ENCODE results near the gene ALDH1A2. TPM values are rescaled to one million over a fixed set of nuclear protein-coding genes. Genes with fewer than 3 reads are reported as not detected.

The ALDH1A2 gene
- total and polyA plus RNA-seq, 4 donors = 3.6 to 28.4 (median 9.5) TPM

GRCh38 chr15:57932348-57932747, 133.2 kb downstream of the ALDH1A2 start:
- TF ChIP-seq CTCF (IDR thresholded peaks at IDR 0.05; ENCODE audit: control extremely low read depth, extremely low read depth) = no peak
- H3K9ac ChIP-seq (ENCODE audit: insufficient read depth in 1 of 2, low read length in 2 of 2) = no peak overlapping the region
- H3K27ac ChIP-seq (ENCODE audit: low read depth in 1 of 2, low read length in 1 of 2) = no peak overlapping the region
- DNase-seq (no peak), ATAC-seq (ENCODE audit: insufficient read depth, low FRiP score) (no peak)
- 74 to 81% methylated on average over 2 of the region's 2 CpGs for WGBS, 2 donors
- H3K4me1 ChIP-seq (ENCODE audit: control insufficient read depth in 5 of 5, insufficient read depth in 5 of 5, low read length in 5 of 5) = no peaks in the 10 kb centered on the region
- H3K27me3 ChIP-seq (ENCODE audit: control insufficient read depth in 3 of 3, insufficient read depth in 3 of 3, low read length in 2 of 3) = no peaks in the 10 kb centered on the region
- no peaks in the 10 kb centered on the region for H3K36me3 ChIP-seq (ENCODE audit: control insufficient read depth in 4 of 4, insufficient read depth in 4 of 4, low read length in 4 of 4)
- no peak overlapping the region for H3K4me3 ChIP-seq
- H3K9me3 ChIP-seq (ENCODE audit: control insufficient read depth in 4 of 4, insufficient read depth in 3 of 4, low read length in 3 of 4) = no peaks in the 10 kb centered on the region

- Histone ChIP-seq H3K27ac (ENCODE audit: low read depth in 1 of 2, low read length in 1 of 2) (no peak overlapping the region), H3K36me3 (ENCODE audit: control insufficient read depth in 4 of 4, insufficient read depth in 4 of 4, low read length in 4 of 4) (no peaks in the 10 kb centered on the region), H3K27me3 (ENCODE audit: control insufficient read depth in 3 of 3, insufficient read depth in 3 of 3, low read length in 2 of 3) (no peaks in the 10 kb centered on the region), H3K4me1 (ENCODE audit: control insufficient read depth in 5 of 5, insufficient read depth in 5 of 5, low read length in 5 of 5) (no peaks in the 10 kb centered on the region), H3K9me3 (ENCODE audit: control insufficient read depth in 4 of 4, insufficient read depth in 3 of 4, low read length in 3 of 4) (no peaks in the 10 kb centered on the region), H3K9ac (ENCODE audit: insufficient read depth in 1 of 2, low read length in 2 of 2) (no peak overlapping the region), H3K4me3 (no peak overlapping the region)
- 67 to 75% methylated on average over 1 of the region's 1 CpG for WGBS, 2 donors
- ATAC-seq (ENCODE audit: insufficient read depth, low FRiP score) (no peak), DNase-seq (no peak)
- no peak for TF ChIP-seq CTCF (IDR thresholded peaks at IDR 0.05; ENCODE audit: control extremely low read depth, extremely low read depth)
Measured at GRCh38 chr15:57931570-57931969, 133.9 kb downstream of the ALDH1A2 start.

- no peak for TF ChIP-seq CTCF (IDR thresholded peaks at IDR 0.05; ENCODE audit: control extremely low read depth, extremely low read depth)
- H3K9me3 ChIP-seq (ENCODE audit: control insufficient read depth in 4 of 4, insufficient read depth in 3 of 4, low read length in 3 of 4) = no peaks in the 10 kb centered on the region
- H3K27me3 ChIP-seq (ENCODE audit: control insufficient read depth in 3 of 3, insufficient read depth in 3 of 3, low read length in 2 of 3) = no peaks in the 10 kb centered on the region
- H3K27ac ChIP-seq (ENCODE audit: low read depth in 1 of 2, low read length in 1 of 2) = no peak overlapping the region
- peaks cover 0 to 18% (median 13%) of the 10 kb centered on the region in 5 donors for H3K4me1 ChIP-seq (ENCODE audit: control insufficient read depth in 5 of 5, insufficient read depth in 5 of 5, low read length in 5 of 5)
- WGBS, 2 donors = 79 to 87% methylated on average over 6 of the region's 6 CpGs
- H3K36me3 ChIP-seq (ENCODE audit: control insufficient read depth in 4 of 4, insufficient read depth in 4 of 4, low read length in 4 of 4) = no peaks in the 10 kb centered on the region
- no peak overlapping the region for H3K9ac ChIP-seq (ENCODE audit: insufficient read depth in 1 of 2, low read length in 2 of 2)
- DNase-seq = peak in 1 of 3 donors; percentile 30
- no peak for ATAC-seq (ENCODE audit: insufficient read depth, low FRiP score)
- H3K4me3 ChIP-seq = no peak overlapping the region
Measured at GRCh38 chr15:57927091-57927631, 138.3 kb downstream of the ALDH1A2 start.

GRCh38 chr15:57925650-57926049, 139.9 kb downstream of the ALDH1A2 start:
- ATAC-seq (ENCODE audit: insufficient read depth, low FRiP score) = no peak
- no peak for DNase-seq
- Histone ChIP-seq H3K4me1 (ENCODE audit: control insufficient read depth in 5 of 5, insufficient read depth in 5 of 5, low read length in 5 of 5) (peaks cover 0 to 19% (median 18%) of the 10 kb centered on the region in 5 donors), H3K27me3 (ENCODE audit: control insufficient read depth in 3 of 3, insufficient read depth in 3 of 3, low read length in 2 of 3) (no peaks in the 10 kb centered on the region), H3K9ac (ENCODE audit: insufficient read depth in 1 of 2, low read length in 2 of 2) (no peak overlapping the region), H3K9me3 (ENCODE audit: control insufficient read depth in 4 of 4, insufficient read depth in 3 of 4, low read length in 3 of 4) (no peaks in the 10 kb centered on the region), H3K36me3 (ENCODE audit: control insufficient read depth in 4 of 4, insufficient read depth in 4 of 4, low read length in 4 of 4) (no peaks in the 10 kb centered on the region), H3K27ac (ENCODE audit: low read depth in 1 of 2, low read length in 1 of 2) (no peak overlapping the region), H3K4me3 (no peak overlapping the region)
- 94% methylated on average over 3 of the region's 3 CpGs for WGBS, 2 donors
- no peak for TF ChIP-seq CTCF (IDR thresholded peaks at IDR 0.05; ENCODE audit: control extremely low read depth, extremely low read depth)

Measured in lung (tissue), 12 donors.